Endodermal cell (in vitro differentiated cells): ENCODE measurements around the gene MACROD1. TPM values are rescaled to one million over a fixed set of nuclear protein-coding genes. Genes with fewer than 3 reads are reported as not detected.

ENCODE experiments used
- DNase-seq: peaks from one replicate; pipeline ENCODE4 v3.0.0-alpha.2; 2017
- H3K27ac ChIP-seq: 2 replicates; pipeline ENCODE4 v1.5.1; 2013; ENCODE audit warnings: mild to moderate bottlenecking, low read depth, low read length, moderate library complexity
- H3K27me3 ChIP-seq: 2 replicates; pipeline ENCODE4 v1.6.1; 2013; ENCODE audit warnings: mild to moderate bottlenecking, low read length, moderate library complexity; ENCODE audit not compliant: insufficient read depth, control insufficient read depth, poor library complexity, severe bottlenecking
- H3K36me3 ChIP-seq: 2 replicates; pipeline ENCODE4 v1.7.0; 2013; ENCODE audit warnings: mild to moderate bottlenecking, low read length, moderate library complexity; ENCODE audit not compliant: control insufficient read depth, insufficient read depth
- H3K4me1 ChIP-seq: one replicate; pipeline ENCODE4 v1.7.0; 2013; ENCODE audit warnings: low read length; ENCODE audit not compliant: control insufficient read depth, insufficient read depth
- H3K4me3 ChIP-seq: 2 replicates; pipeline ENCODE4 v1.5.1; 2013; ENCODE audit warnings: mild to moderate bottlenecking, low read length, moderate library complexity
- H3K9ac ChIP-seq: 2 replicates; pipeline ENCODE4 v1.6.1; 2013; ENCODE audit warnings: mild to moderate bottlenecking, low read length, moderate library complexity; ENCODE audit not compliant: poor library complexity, severe bottlenecking; ENCODE audit errors: extremely low read depth
- H3K9me3 ChIP-seq: 2 replicates; pipeline ENCODE4 v1.6.1; 2013; ENCODE audit warnings: mild to moderate bottlenecking, low read length, moderate library complexity; ENCODE audit not compliant: control insufficient read depth
- H3K27ac Mint-ChIP-seq: 2 replicates; pipeline ENCODE4 v1.8.0; 2020; ENCODE audit warnings: mixed read lengths
- H3K27me3 Mint-ChIP-seq: 2 replicates; pipeline ENCODE4 v1.8.0; 2021; ENCODE audit warnings: mild to moderate bottlenecking, mixed read lengths; ENCODE audit not compliant: insufficient read depth
- H3K36me3 Mint-ChIP-seq: 2 replicates; pipeline ENCODE4 v1.8.0; 2020; ENCODE audit warnings: low read depth, mixed read lengths
- H3K4me1 Mint-ChIP-seq: 2 replicates; pipeline ENCODE4 v1.8.0; 2020; ENCODE audit warnings: mixed read lengths
- H3K4me3 Mint-ChIP-seq: 2 replicates; pipeline ENCODE4 v1.8.0; 2020; ENCODE audit warnings: mild to moderate bottlenecking, moderate library complexity, mixed read lengths
- H3K9me3 Mint-ChIP-seq: 2 replicates; pipeline ENCODE4 v1.8.0; 2020; ENCODE audit warnings: mild to moderate bottlenecking, mixed read lengths
- CTCF ChIP-seq: fragments of 200-600 bp; sonication (generic); conservative IDR thresholded peaks from 2 replicates; pipeline ENCODE4 v1.5.0; 2021; ENCODE audit warnings: antibody characterized with exemption, mild to moderate bottlenecking
- WGBS, 2 experiments: methylation state at CpG; one replicate each; pipeline versions ENCODE4 v1.1.5 to v1.1.7; 2013; ENCODE audit warnings: missing lambda C conversion rate in 2 of 2, mixed read lengths in 1 of 2; ENCODE audit not compliant: insufficient coverage in 1 of 2, insufficient read length in 1 of 2; 5-methylcytosine and 5-hydroxymethylcytosine counted together
- total RNA-seq, 2 donors: library from RNA; stranded (reverse); fragmentation: NEBNext Ultra II Directional in 1 of 2; extraction: Animal tissue kit (Norgen Biotek cat#: 25700) in 1 of 2; gene quantifications; 2 replicates in 1 of 2; 3 replicates in 1 of 2; pipeline ENCODE4 v1.2.1, GENCODE V29; 2021

Gene MACROD1
- total RNA-seq, 2 donors from 2014 or later, result 23.0 to 41.9 TPM

DNA sequence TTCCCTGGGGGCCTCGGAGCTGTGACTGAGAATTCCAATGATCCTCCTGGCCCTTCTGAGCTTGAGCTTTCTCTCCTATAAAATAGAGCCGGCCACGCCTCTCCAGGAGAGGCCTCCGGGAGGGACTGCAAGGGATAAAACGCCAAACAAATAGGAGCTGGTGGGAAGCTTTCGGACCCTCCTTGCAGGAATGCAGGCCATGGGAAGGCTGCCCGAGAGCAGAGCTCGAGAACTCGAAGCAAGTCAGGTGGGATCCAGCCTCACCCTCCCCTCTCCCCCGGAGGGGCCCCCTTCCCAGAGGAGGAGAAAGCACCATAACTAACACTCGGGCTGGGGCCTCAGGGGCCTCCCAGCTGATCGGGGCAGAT is 95.6 kb downstream of the MACROD1 start:
- Histone ChIP-seq H3K27me3 (no peaks in the 10 kb centered on the region), H3K9me3 (no peaks in the 10 kb centered on the region), H3K4me1 (peaks cover 4% of the 10 kb centered on the region), H3K27ac (no peak overlapping the region), H3K4me3 (no peak overlapping the region), H3K36me3 (no peaks in the 10 kb centered on the region), H3K9ac (no peak overlapping the region)
- WGBS, 2 experiments, result 60 to 68% methylated on average over 4 to 12 of the region's 12 CpGs
- Mint-ChIP-seq H3K9me3 (no peaks in the 10 kb centered on the region), H3K27ac (no peak overlapping the region), H3K27me3 (peaks cover 11% of the 10 kb centered on the region), H3K36me3 (no peaks in the 10 kb centered on the region), H3K4me1 (peaks cover 6% of the 10 kb centered on the region), H3K4me3 (no peak overlapping the region)
- DNase-seq, result peak; percentile 58
- TF ChIP-seq CTCF, result no peak

DNA sequence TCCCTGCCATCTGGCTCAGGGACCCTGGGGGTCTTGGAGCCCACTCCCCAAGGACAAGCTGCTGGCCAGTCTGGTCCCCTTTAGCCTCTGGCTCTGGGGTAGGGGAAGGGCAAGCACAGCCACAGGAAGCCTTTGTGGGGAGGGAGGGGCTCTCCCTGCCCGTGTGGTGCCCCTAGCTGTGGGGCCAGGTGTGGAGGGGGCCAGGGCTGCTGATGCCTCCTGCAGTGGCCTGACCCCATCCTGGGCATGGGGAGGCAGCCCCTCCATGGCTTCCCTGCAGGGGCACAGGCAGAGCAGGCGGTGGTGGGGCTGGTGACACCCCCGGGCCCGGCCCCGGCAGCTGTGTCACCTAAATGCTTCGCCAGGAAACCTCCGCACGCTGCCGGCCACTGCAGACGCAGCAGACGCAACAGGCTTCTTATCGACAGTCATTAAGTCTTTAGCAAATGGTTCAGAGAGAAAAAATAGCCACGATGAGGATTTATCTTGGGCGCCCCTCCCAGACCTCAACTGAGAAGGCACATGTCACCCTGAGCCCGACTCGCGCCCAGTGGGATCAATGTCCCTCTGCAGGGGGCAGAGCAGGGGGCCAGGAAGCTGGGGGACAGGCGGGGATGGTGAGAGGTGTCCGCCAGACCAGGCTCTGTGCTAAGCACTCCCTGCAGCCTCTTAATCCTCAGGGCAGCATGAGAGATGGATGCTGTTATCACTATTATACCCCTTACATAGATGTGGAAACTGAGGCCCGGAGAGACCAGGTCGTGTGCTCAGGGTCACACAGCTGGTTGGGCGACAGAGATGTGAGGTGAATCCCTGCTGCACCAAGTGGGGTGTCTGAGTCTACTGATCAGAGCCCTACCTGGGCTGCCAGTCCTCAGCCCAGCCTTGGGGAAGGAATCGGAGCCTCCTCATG is 96.3 kb downstream of the MACROD1 start:
- peaks cover 4% of the 10 kb centered on the region for H3K4me1 ChIP-seq
- H3K27me3 ChIP-seq, result no peaks in the 10 kb centered on the region
- peaks cover 6% of the 10 kb centered on the region for H3K4me1 Mint-ChIP-seq
- H3K9me3 Mint-ChIP-seq, result no peaks in the 10 kb centered on the region
- H3K36me3 ChIP-seq, result no peaks in the 10 kb centered on the region
- no peak for DNase-seq
- no peaks in the 10 kb centered on the region for H3K9me3 ChIP-seq
- peaks cover 15% of the 10 kb centered on the region for H3K27me3 Mint-ChIP-seq
- no peak overlapping the region for H3K9ac ChIP-seq
- no peak overlapping the region for H3K4me3 Mint-ChIP-seq
- 87 to 89% methylated on average over 3 to 22 of the region's 23 CpGs for WGBS, 2 experiments
- no peak overlapping the region for H3K27ac ChIP-seq
- no peaks in the 10 kb centered on the region for H3K36me3 Mint-ChIP-seq
- no peak overlapping the region for H3K27ac Mint-ChIP-seq
- TF ChIP-seq CTCF, result no peak
- H3K4me3 ChIP-seq, result no peak overlapping the region

DNA sequence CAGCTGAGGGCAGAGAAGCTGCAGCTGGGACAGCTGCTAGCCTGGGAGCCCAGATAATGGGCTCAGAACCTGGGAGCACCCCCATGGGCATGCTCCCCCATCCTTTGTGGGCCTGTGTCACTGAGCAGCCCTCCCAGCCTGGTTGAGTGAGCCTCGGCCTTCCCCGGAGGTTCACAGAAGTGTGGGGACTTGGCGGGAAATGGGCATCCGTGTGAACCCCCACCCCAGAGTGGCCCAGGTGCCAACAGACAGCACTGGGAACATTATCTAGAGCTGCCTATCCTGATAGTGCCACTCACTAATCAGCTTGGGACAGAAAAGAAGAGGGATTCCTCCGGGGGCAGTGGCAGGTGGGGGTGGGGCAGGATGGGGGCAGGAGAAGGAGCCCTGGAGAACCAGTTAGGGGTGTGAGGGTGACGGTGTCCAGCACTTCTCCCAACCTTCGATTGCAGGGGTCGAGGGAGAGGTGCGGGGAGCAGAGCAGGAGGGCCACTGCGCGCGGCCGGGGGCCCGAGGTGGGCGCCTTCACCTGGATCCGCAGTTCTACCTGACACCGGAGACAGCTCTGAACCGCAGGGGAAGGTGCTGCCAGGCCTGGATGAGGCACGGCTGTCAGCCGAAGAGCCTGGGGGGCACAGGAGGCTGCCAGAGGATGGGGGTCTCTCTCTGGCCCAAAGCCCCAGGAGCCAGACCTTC is 97.1 kb downstream of the MACROD1 start:
- WGBS, 2 experiments, result 90 to 95% methylated on average over 11 to 20 of the region's 20 CpGs
- no peak overlapping the region for H3K4me3 Mint-ChIP-seq
- H3K36me3 Mint-ChIP-seq, result no peaks in the 10 kb centered on the region
- no peaks in the 10 kb centered on the region for H3K9me3 ChIP-seq
- no peaks in the 10 kb centered on the region for H3K36me3 ChIP-seq
- H3K4me1 ChIP-seq, result peaks cover 4% of the 10 kb centered on the region
- no peaks in the 10 kb centered on the region for H3K9me3 Mint-ChIP-seq
- no peak for TF ChIP-seq CTCF
- H3K4me1 Mint-ChIP-seq, result peaks cover 6% of the 10 kb centered on the region
- no peak overlapping the region for H3K9ac ChIP-seq
- H3K27ac Mint-ChIP-seq, result no peak overlapping the region
- H3K27me3 Mint-ChIP-seq, result peaks cover 20% of the 10 kb centered on the region
- no peak overlapping the region for H3K27ac ChIP-seq
- no peaks in the 10 kb centered on the region for H3K27me3 ChIP-seq
- no peak overlapping the region for H3K4me3 ChIP-seq
- no peak for DNase-seq
